UCSD-AML1 (cell line): ENCODE measurements around the gene GAB3.
"Not testable (repeated sequence)": the region's sequence is repeated elsewhere in the genome, so short reads cannot be mapped to it uniquely, and the experiment has no call there.

Experiments used
- DNase-seq: peaks from one replicate; lab custom pipeline; 2025; ENCODE audit not compliant: unreplicated experiment; lab: John Stamatoyannopoulos, UW

GAB3 gene

GRCh38 chrX:154724993-154725756 lies 25.7 kb downstream of the GAB3 start:
- DNase-seq: no peak

- DNase-seq: no peak
Observed at GRCh38 chrX:154721155-154721554, 29.7 kb downstream of the GAB3 start.

- DNase-seq: no peak
Observed at GRCh38 chrX:154720067-154720466, 30.8 kb downstream of the GAB3 start.

- no peak for DNase-seq
Observed at GRCh38 chrX:154719132-154719675, 31.7 kb downstream of the GAB3 start.

- DNase-seq: peak; percentile 49
Observed at GRCh38 chrX:154718616-154719015, 32.3 kb downstream of the GAB3 start.

GRCh38 chrX:154717824-154718223 lies 33.1 kb downstream of the GAB3 start:
- peak; percentile 79 for DNase-seq

- DNase-seq: no peak
Observed at GRCh38 chrX:154715825-154716224, 35.1 kb downstream of the GAB3 start.

- DNase-seq: no peak
Observed at GRCh38 chrX:154714925-154715324, 36.0 kb downstream of the GAB3 start.

GRCh38 chrX:154712781-154713740 lies 37.8 kb downstream of the GAB3 start:
- DNase-seq: no peak

GRCh38 chrX:154711264-154711663 lies 39.6 kb downstream of the GAB3 start:
- no peak for DNase-seq

- no peak for DNase-seq
Observed at GRCh38 chrX:154710309-154710708, 40.6 kb downstream of the GAB3 start.

GRCh38 chrX:154698630-154699248 lies 52.1 kb downstream of the GAB3 start:
- no peak for DNase-seq

GRCh38 chrX:154696676-154697045 lies 54.2 kb downstream of the GAB3 start:
- DNase-seq: no peak

GRCh38 chrX:154695911-154696675 lies 54.8 kb downstream of the GAB3 start:
- no peak for DNase-seq

GRCh38 chrX:154693394-154693793 lies 57.5 kb downstream of the GAB3 start:
- DNase-seq: no peak

GRCh38 chrX:154690438-154690837 lies 60.4 kb downstream of the GAB3 start:
- DNase-seq: not testable (repeated sequence)

GRCh38 chrX:154672084-154672483 lies 78.8 kb downstream of the GAB3 start:
- DNase-seq: not testable (repeated sequence)

- not testable (repeated sequence) for DNase-seq
Observed at GRCh38 chrX:154670848-154671247, 80.0 kb downstream of the GAB3 start.

GRCh38 chrX:154661899-154662298 lies 89.0 kb downstream of the GAB3 start:
- no peak for DNase-seq

GRCh38 chrX:154661170-154661569 lies 89.7 kb downstream of the GAB3 start:
- DNase-seq: no peak

- DNase-seq: no peak
Observed at GRCh38 chrX:154660541-154660940, 90.3 kb downstream of the GAB3 start.
